GM18508 (cell line): Measurements from ENCODE around the gene CEACAM6.

Experiments used
- ATAC-seq: cut with Tn5 transposase; IDR thresholded peaks from one replicate; pipeline ENCODE4 v1.9.1; 2021; ENCODE audit warnings: moderate number of reproducible peaks; ENCODE audit not compliant: insufficient read depth, unreplicated experiment

CEACAM6 gene

DNA sequence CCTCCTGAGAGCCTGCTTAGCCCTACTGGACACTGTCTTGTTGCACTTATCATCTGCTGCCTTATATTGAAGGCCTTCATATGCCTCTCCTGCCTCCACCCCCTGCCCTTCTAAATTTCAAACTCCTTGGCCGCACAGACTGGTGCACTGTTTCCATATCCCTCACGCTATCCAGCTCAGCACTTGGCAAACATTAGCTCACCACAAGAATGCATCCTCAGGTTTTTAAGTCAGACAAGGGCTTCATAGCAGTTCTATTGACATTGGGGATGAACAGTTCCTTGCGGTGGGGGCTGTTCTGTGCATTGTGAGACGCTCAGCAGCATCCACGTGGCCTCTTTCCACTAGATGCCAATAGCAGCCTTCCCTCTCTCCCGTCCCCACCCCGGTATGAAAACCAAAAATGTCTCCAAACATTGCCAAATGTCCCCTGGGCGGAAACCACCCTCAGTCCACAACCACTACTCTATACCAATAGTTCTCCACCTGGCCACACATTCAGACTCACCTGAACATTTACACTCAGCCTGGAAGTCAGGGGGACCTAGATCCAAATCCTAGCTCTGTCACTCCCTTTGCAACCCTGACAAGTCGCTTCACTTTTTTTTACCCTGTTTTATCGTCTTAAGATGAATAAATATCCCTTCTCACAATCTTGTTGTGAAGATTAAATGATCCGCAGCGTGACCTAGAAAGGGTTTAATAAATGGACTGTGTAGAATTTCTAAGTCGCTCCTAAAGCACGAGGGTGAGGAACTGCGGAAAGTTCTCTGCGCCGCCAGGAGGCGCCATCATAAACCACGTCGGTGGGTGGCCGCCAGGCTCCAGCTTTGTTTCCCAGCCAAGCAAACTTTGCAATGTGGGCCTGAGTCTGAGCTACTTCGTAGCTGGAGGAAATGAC is 37.4 kb downstream of the CEACAM6 start:
- ATAC-seq: no peak

GRCh38 chr19:41793414-41793727 is 38.0 kb downstream of the CEACAM6 start:
- no peak for ATAC-seq

DNA sequence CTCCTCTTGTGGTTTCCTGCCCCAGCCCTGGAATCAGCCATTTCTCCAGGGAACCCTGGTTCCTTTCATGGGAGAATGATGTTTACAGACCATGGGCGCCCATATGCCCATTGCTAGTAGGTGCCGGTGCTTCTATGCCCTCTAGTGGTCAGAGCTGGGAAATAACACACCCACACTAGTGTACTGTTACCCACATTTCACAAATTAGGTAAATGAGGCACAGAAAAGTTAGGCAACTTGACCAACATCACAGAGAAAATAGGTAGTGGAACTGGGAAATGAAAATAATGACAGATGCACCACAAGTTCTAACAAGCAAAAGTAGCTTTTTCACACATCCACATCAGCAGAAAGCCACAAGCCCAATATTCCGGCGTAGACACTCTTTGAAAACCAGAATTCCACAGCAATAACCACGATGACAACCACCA is 39.7 kb downstream of the CEACAM6 start:
- no peak for ATAC-seq

GRCh38 chr19:41796362-41796761 is 41.0 kb downstream of the CEACAM6 start, which contains the start of gene CEACAM3:
TSS of gene CEACAM3 (plus strand) at chr19:41796587. CDS start at chr19:41796678, 91 bp downstream.
- no peak for ATAC-seq

DNA sequence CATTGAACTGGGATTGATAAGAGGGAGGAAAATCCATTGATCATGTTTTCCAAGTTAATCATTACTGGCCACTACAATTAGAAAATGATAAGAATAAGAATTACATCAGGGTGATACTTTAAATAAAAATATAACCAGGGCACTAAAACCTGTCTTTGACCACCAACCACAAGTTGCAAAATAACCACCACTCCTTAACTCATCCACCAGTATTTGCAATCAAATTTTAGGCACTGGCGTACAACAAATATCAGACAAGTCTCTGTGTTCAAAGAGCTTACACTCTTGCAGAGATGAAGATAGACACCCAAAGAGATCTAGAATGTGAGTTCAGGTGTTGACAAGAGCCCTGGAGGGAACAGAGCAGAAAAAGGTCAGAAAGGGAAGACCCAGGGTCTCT is 41.6 kb downstream of the CEACAM6 start:
- ATAC-seq: no peak

DNA sequence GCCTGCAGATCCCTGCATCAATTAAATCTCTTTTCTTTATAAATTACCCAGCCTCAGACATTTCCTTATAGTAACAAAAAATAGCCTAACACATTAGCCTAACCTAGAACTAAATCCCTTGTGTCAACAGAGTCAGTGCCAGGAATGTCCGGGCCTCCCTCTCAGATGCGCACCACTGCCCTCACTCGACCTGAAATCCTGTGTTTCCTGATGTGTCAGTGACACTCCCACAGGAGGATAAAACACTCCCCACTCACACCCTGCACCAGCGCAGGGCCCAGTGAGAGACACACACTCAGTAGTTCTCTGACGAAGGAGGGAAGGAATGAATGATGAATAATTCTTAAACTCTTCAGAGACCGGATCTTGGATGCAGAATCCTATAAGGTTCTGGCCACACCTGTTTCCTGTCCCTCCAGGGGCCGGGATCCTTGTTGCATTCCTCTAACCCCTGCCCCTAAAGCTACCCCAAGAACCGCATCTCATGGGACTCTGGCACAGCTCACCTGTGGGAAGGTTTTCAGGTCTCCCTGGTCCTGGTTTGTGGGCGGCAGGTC is 44.2 kb downstream of the CEACAM6 start:
- ATAC-seq: no peak

DNA sequence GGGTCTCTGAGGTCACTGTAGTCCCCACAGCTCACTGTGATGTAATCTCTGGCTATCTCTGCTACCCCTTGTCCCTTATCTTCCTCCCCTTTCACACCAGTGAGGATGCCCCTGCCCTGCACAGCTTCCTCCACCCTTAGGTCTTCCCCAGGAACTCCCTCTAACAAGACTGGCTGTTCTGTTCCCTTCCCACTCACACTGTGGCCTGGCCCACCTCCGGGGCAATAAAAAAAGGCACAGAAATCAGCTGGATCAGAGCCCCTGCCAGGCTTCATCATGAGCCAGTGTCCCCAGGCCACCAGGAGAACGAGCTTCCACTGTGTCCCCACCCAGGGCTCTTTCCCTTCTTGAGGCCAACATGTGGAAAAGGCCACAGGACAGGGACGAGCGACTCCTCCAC is 45.7 kb downstream of the CEACAM6 start:
- no peak for ATAC-seq

- no peak for ATAC-seq
Measured at GRCh38 chr19:41801792-41802211, 46.5 kb downstream of the CEACAM6 start.

DNA sequence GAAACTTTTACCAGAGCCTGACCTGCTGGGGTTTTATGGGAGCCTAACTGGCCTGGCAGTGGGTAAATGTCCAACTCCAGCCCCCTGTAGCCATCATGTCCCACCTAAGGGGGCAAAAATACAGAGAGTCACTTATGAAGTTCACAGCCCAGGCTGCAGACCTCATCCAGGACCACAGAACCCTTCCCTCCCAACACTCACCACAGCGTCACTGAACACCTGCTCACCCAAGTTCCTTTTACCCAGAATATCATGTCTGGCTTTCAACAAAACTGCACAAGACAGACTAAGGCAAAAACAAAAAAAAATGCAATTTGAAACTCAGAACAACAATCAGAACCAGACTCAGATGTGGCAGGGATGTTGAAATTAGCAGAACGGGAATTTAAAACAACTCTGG is 47.4 kb downstream of the CEACAM6 start:
- ATAC-seq: no peak

DNA sequence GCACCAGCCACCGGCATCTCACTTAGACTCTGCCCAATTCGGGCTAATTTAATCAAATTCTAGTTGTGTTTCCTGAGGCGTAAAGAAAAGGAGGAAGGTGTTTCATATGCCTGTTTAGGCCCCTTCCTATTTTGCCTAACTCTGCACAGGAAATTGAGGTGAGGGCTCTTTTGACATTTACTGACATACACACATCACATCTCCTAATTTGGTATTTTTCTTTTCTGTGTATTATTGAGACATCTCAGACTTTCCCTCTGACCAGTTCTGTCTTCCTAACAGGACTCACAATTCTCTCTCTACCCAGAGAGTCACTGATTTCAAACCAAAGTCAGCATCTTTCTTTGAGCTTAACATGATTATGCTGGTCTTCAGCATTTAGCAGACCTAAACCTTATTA is 49.0 kb downstream of the CEACAM6 start:
- no peak for ATAC-seq

DNA sequence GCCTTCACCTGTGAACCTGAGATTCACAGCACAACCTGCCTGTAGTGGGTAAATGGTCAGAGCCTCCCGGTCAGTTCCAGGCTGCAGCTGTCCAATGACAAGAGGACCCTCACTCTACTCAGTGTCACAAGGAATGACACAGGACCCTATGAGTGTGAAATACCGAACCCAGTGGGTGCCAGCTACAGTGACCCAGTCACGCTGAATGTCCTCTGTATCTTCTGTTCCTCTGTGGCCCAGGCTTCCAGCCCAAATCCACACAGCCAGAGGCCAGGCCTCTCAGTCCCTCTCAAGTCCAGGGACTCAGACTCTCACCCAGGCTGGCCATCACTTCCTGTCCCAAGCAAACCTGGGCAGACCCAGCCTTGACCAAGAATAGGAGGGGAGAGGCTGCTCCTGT is 51.8 kb downstream of the CEACAM6 start:
- ATAC-seq: no peak

- ATAC-seq: no peak
Measured at GRCh38 chr19:41808663-41809566, 53.6 kb downstream of the CEACAM6 start.

GRCh38 chr19:41810301-41810700 is 55.0 kb downstream of the CEACAM6 start:
- ATAC-seq: no peak

DNA sequence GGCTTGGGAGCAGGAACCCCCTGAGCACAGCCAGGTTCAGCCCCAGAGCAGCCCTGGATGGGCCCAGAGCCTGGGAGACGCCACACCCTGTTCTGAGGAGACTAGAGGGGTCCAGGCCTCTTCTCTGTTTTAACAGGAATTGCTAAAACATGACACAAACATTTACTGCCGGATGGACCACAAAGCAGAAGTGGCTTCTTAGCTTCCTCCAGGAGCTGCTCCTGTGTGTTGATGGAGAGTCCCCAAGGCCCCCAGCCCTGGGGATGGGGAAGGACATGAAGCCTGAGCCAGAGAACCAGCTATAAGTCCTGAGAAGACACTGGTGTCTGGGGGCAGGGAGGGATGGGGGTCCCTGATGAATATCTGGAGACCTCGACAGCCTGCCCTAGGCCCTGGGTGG is 55.7 kb downstream of the CEACAM6 start:
- ATAC-seq: no peak

- no peak for ATAC-seq
Measured at GRCh38 chr19:41811981-41812380, 56.7 kb downstream of the CEACAM6 start.

- ATAC-seq: no peak
Measured at GRCh38 chr19:41813911-41814310, 58.6 kb downstream of the CEACAM6 start.

DNA sequence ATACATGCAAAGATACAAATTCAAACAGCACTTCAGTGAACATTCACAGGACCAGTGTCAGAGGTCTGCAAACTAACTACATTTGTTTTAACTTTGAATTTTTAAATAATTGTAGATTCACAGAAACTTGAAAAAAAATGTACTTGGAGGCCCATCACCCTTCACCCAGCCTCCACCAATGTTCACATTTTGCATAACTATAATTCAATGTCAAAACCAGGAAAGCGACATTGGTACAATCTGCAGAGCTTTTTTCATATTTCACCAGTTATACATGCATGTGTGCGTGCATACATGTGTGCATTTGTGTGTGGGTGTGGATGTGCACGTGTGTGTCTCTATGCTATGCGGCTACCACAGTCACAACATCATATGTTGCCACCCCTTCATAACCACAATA is 60.0 kb downstream of the CEACAM6 start:
- no peak for ATAC-seq

- ATAC-seq: no peak
Measured at GRCh38 chr19:41816761-41817160, 61.4 kb downstream of the CEACAM6 start.

DNA sequence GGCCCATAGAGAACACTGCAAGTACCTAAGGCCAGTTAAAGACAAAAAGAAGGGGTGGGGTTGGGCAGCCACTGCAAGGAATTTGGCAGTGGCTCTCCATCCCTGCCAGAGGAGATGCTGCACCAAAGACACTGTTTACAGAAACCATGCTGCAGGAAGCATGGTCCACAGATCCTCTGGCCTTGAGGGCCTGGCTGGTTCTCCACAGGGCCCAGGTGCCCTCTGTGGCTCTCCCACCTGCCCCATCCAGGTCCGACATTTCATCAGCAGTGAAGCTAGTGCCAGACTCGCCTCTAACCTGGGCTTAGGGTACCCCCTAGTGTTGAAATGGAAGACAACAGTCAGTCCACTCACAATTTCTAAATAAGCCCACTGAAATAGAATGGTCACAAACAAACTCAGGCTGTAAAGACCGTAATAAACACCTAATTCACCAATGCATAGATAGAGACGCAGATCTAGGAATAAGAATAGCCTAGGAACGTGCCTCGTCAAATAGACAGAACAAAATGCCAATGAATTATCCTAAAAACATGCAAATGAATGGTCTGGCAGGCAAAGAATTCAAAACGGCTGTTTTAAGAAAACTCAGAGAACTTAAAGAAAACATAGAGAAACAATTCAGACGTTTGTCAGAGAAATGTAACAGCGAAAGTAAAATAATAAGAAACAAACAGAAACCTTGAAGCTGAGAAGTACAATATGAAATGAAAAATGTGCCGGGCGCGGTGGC is 65.8 kb downstream of the CEACAM6 start:
- ATAC-seq: no peak
